Esophagus muscularis mucosa (tissue), 4 donors: ENCODE data around the gene CIZ1. TPM values are rescaled to one million over a fixed set of nuclear protein-coding genes. Genes with fewer than 3 reads are reported as not detected.

Experiments
- DNase-seq: peaks from one replicate; pipeline ENCODE4 v3.0.0-alpha.2; 2017; ENCODE audit errors: extremely low spot score
- H3K27ac ChIP-seq, 4 donors: fragments of 200-600 bp; sonication (generic); replicated peaks in 1 of 4; 1 replicate in 3 of 4; 2 replicates in 1 of 4; pipeline ENCODE4 v1.5.1; 2016 to 2019; ENCODE audit warnings: mild to moderate bottlenecking in 1 of 4
- H3K27me3 ChIP-seq, 4 donors: fragments of 200-600 bp; sonication (generic); one replicate each; pipeline versions ENCODE4 v1.5.1 to v1.6.0; 2016 to 2019
- H3K36me3 ChIP-seq, 4 donors: fragments of 200-600 bp; sonication (generic); one replicate each; pipeline ENCODE4 v1.5.1; 2016 to 2019
- H3K4me1 ChIP-seq, 4 donors: fragments of 200-600 bp; sonication (generic); one replicate each; pipeline ENCODE4 v1.5.1; 2016 to 2019
- H3K4me3 ChIP-seq, 4 donors: fragments of 200-600 bp; sonication (generic); 1 replicate in 2 of 4; 2 replicates in 2 of 4; pipeline ENCODE4 v1.5.1; 2016 to 2019; ENCODE audit warnings: mild to moderate bottlenecking in 4 of 4, moderate library complexity in 1 of 4
- H3K9me3 ChIP-seq, 4 donors: fragments of 200-600 bp; sonication (generic); 1 replicate in 3 of 4; 2 replicates in 1 of 4; pipeline ENCODE4 v1.5.1; 2016 to 2019
- CTCF ChIP-seq, 3 experiments: fragments of 200-600 bp in 2 of 3; fragments of 450-650 bp in 1 of 3; sonication (generic) in 2 of 3; IDR thresholded peaks; one replicate each; pipeline ENCODE4 v1.5.1; 2017 to 2019; ENCODE audit warnings: antibody characterized with exemption in 3 of 3, mild to moderate bottlenecking in 2 of 3, moderate library complexity in 1 of 3
- EP300 ChIP-seq: sonication (generic); formaldehyde crosslinking; IDR thresholded peaks from one replicate; pipeline ENCODE4 v1.6.1; 2017; ENCODE audit warnings: antibody characterized with exemption
- POLR2A ChIP-seq: fragments of 450-650 bp; IDR thresholded peaks from one replicate; pipeline ENCODE4 v1.6.1; 2017; ENCODE audit warnings: antibody characterized with exemption, moderate library complexity, mild to moderate bottlenecking, low read depth
- POLR2AphosphoS5 ChIP-seq, 2 donors: sonication (generic); formaldehyde crosslinking; IDR thresholded peaks; one replicate each; pipeline ENCODE4 v1.6.1; 2017; ENCODE audit warnings: antibody characterized with exemption in 2 of 2
- WGBS: methylation state at CpG from one replicate; pipeline ENCODE4 v1.1.5; 2018; 5-methylcytosine and 5-hydroxymethylcytosine counted together
- intact Hi-C: fragments of 100-400 bp; cut with DNase I; formaldehyde crosslinking; loops from one replicate; pipeline ENCODE4 v1.15.1; 2023
- total RNA-seq, 4 donors: library from RNA; depleted of rRNA; stranded (reverse); fragments of >200 nt; gene quantifications; one replicate each; pipeline versions ENCODE4 v1.1.0 to v1.2.1, GENCODE V29; 2016

The CIZ1 gene
- total RNA-seq, 4 donors from 2014 or later = 57.5 to 110 (median 73.2) TPM

GRCh38 chr9:128153060-128153946 is 38.1 kb downstream of the CIZ1 start:
- intact Hi-C loops = no loop called here
- H3K27me3 ChIP-seq = no peaks in the 10 kb centered on the region
- H3K4me1 ChIP-seq = peaks cover 7 to 15% (median 9%) of the 10 kb centered on the region in 4 donors
- no peak for DNase-seq
- no peak overlapping the region for H3K27ac ChIP-seq
- WGBS = 84% methylated on average over 14 of the region's 26 CpGs
- TF ChIP-seq POLR2AphosphoS5 (IDR thresholded peaks at IDR 0.05) = no peak
- TF ChIP-seq POLR2A = no peak
- no peak for TF ChIP-seq CTCF (IDR thresholded peaks at IDR 0.05)
- no peak for TF ChIP-seq EP300
- H3K4me3 ChIP-seq = no peak overlapping the region
- H3K36me3 ChIP-seq = no peaks in the 10 kb centered on the region
- no peaks in the 10 kb centered on the region for H3K9me3 ChIP-seq

- no peak for DNase-seq
- Histone ChIP-seq H3K4me3 (no peak overlapping the region), H3K4me1 (peaks cover 7 to 15% (median 9%) of the 10 kb centered on the region in 4 donors), H3K27ac (no peak overlapping the region), H3K9me3 (no peaks in the 10 kb centered on the region), H3K36me3 (no peaks in the 10 kb centered on the region), H3K27me3 (no peaks in the 10 kb centered on the region)
- 83% methylated on average over 10 of the region's 13 CpGs for WGBS
- intact Hi-C loops = no loop called here
- TF ChIP-seq EP300 = no peak
Observed at GRCh38 chr9:128152133-128153059, 39.0 kb downstream of the CIZ1 start.

GRCh38 chr9:128151309-128152132 is 39.9 kb downstream of the CIZ1 start:
- peaks cover 7 to 15% (median 9%) of the 10 kb centered on the region in 4 donors for H3K4me1 ChIP-seq
- H3K36me3 ChIP-seq = no peaks in the 10 kb centered on the region
- no peak overlapping the region for H3K4me3 ChIP-seq
- 87% methylated on average over 11 of the region's 18 CpGs for WGBS
- intact Hi-C loops = no loop called here
- no peaks in the 10 kb centered on the region for H3K27me3 ChIP-seq
- no peak overlapping the region for H3K27ac ChIP-seq
- H3K9me3 ChIP-seq = no peaks in the 10 kb centered on the region
- no peak for DNase-seq
- no peak for TF ChIP-seq POLR2A

GRCh38 chr9:128150594-128151308 is 40.6 kb downstream of the CIZ1 start:
- DNase-seq = no peak
- H3K4me3 ChIP-seq = no peak overlapping the region
- TF ChIP-seq POLR2AphosphoS5 (IDR thresholded peaks at IDR 0.05) (no peak), POLR2A (no peak), CTCF (IDR thresholded peaks at IDR 0.05) (no peak), EP300 (no peak)
- intact Hi-C loops = no loop called here
- H3K27ac ChIP-seq = no peak overlapping the region
- H3K9me3 ChIP-seq = no peaks in the 10 kb centered on the region
- no peaks in the 10 kb centered on the region for H3K27me3 ChIP-seq
- H3K36me3 ChIP-seq = no peaks in the 10 kb centered on the region
- WGBS = 72% methylated on average over 17 of the region's 19 CpGs
- H3K4me1 ChIP-seq = peaks cover 7 to 15% (median 9%) of the 10 kb centered on the region in 4 donors

GRCh38 chr9:128149951-128150593 is 41.3 kb downstream of the CIZ1 start:
- no peak for DNase-seq
- Histone ChIP-seq H3K27ac (no peak overlapping the region), H3K9me3 (no peaks in the 10 kb centered on the region), H3K36me3 (no peaks in the 10 kb centered on the region), H3K4me1 (peaks cover 7 to 15% (median 9%) of the 10 kb centered on the region in 4 donors), H3K4me3 (no peak overlapping the region), H3K27me3 (no peaks in the 10 kb centered on the region)
- TF ChIP-seq CTCF (IDR thresholded peaks at IDR 0.05) (no peak), POLR2AphosphoS5 (IDR thresholded peaks at IDR 0.05) (no peak), POLR2A (no peak), EP300 (no peak)
- WGBS = 61% methylated on average over 9 of the region's 11 CpGs
- intact Hi-C loops = no loop called here
